K562 (cell line): ENCODE measurements around the gene ASCC3. TPM values are rescaled to one million over a fixed set of nuclear protein-coding genes. Genes with fewer than 3 reads are reported as not detected.

ENCODE experiments used
- ATAC-seq: fragments of 200-7000 bp; cut with Tn5 transposase; 3 replicates; pipeline ENCODE4 v1.9.1; 2020; ENCODE audit warnings: moderate library complexity
- BruUV-seq: library from RNA; stranded (reverse); fragments of 400-500 nt; replicated peaks from 2 replicates; lab custom pipeline; 2021; lab: Mats Ljungman, UMichigan
- CTCF ChIA-PET: fragments of 300-600 bp; formaldehyde crosslinking; extraction: SDS; loops from one replicate; lab custom pipeline; 2021; ENCODE audit warnings: low intra/inter-chr PET ratio; lab: Yijun Ruan, JAX
- POLR2A ChIA-PET: fragments of 300-600, 350-650 bp; sonication (Branson Sonifier 250); formaldehyde crosslinking; extraction: SDS; loops from one replicate; lab custom pipeline; 2021; ENCODE audit warnings: antibody characterized with exemption, inconsistent platforms; lab: Yijun Ruan, JAX
- DNase-seq, 4 experiments: peaks; one replicate each; pipeline versions ENCODE4 v3.0.0 to v3.0.0-alpha.2; 2011 to 2018; ENCODE audit warnings: low spot score in 3 of 4, mixed read lengths in 3 of 4; ENCODE audit errors: extremely low read depth in 1 of 4
- FAIRE-seq: peaks from 2 replicates; lab custom pipeline; 2011; peaks lifted over from hg19 to GRCh38; lab: Jason Lieb, UNC
- H2AFZ ChIP-seq: 2 replicates; pipeline ENCODE4 v1.6.0; 2011; ENCODE audit warnings: low read depth, low read length, control low read depth, inconsistent platforms
- H3K27ac ChIP-seq: fragments of 200-600 bp; 3 replicates; pipeline ENCODE4 v1.8.0; 2011; ENCODE audit warnings: low read depth, mild to moderate bottlenecking, control low read depth, inconsistent platforms, low read length, moderate library complexity, mixed read lengths; ENCODE audit errors: extremely low read depth
- H3K27me3 ChIP-seq, 2 experiments: fragments of 300-600 bp in 1 of 2; 2 replicates in 1 of 2; 3 replicates in 1 of 2; pipeline versions ENCODE4 v1.6.0 to v1.8.0; 2011; ENCODE audit warnings: inconsistent platforms in 2 of 2, low read length in 2 of 2, mild to moderate bottlenecking in 1 of 2, mixed read lengths in 1 of 2, moderate library complexity in 1 of 2; ENCODE audit not compliant: control insufficient read depth in 2 of 2, insufficient read depth in 2 of 2
- H3K36me3 ChIP-seq: fragments of 300-600 bp; 3 replicates; pipeline ENCODE4 v1.8.0; 2011; ENCODE audit warnings: mild to moderate bottlenecking, low read length, inconsistent platforms; ENCODE audit not compliant: control insufficient read depth, insufficient read depth
- H3K4me1 ChIP-seq, 2 experiments: fragments of 200-600 bp in 1 of 2; replicated peaks in 1 of 2; 2 replicates in 1 of 2; 3 replicates in 1 of 2; pipeline versions ENCODE4 v1.5.1 to v1.8.0; 2011; ENCODE audit warnings: inconsistent platforms in 2 of 2, low read length in 2 of 2, mild to moderate bottlenecking in 1 of 2, mixed read lengths in 1 of 2, moderate library complexity in 1 of 2; ENCODE audit not compliant: control insufficient read depth in 2 of 2, insufficient read depth in 2 of 2
- H3K4me2 ChIP-seq: 2 replicates; pipeline ENCODE4 v1.6.1; 2011; ENCODE audit warnings: low read length, control low read depth, inconsistent platforms, mixed read lengths; ENCODE audit not compliant: insufficient read depth
- H3K4me3 ChIP-seq: fragments of 200-600 bp; sonication (generic), shearing (Covaris generic); 2 replicates; pipeline ENCODE4 v1.5.1; 2016; ENCODE audit warnings: control low read depth, inconsistent platforms
- H3K79me2 ChIP-seq: fragments of 200-600 bp; 3 replicates; pipeline ENCODE4 v1.8.0; 2011; ENCODE audit warnings: low read length, inconsistent platforms; ENCODE audit not compliant: control insufficient read depth, insufficient read depth
- H3K9ac ChIP-seq, 2 experiments: 2 replicates each; pipeline versions ENCODE4 v1.6.0 to v1.6.1; 2011; ENCODE audit warnings: low read depth in 2 of 2, low read length in 2 of 2, control low read depth in 1 of 2, inconsistent platforms in 1 of 2, mild to moderate bottlenecking in 1 of 2, mixed read lengths in 1 of 2; ENCODE audit not compliant: insufficient read depth in 1 of 2
- H3K9me1 ChIP-seq: one replicate; pipeline ENCODE4 v1.6.0; 2011; ENCODE audit warnings: inconsistent platforms, mild to moderate bottlenecking, low read length, moderate library complexity; ENCODE audit not compliant: control insufficient read depth, insufficient read depth
- H3K9me3 ChIP-seq: replicated peaks from 2 replicates; pipeline ENCODE4 v1.5.1; 2011; ENCODE audit warnings: low read depth, low read length, inconsistent platforms; ENCODE audit not compliant: control insufficient read depth, insufficient read depth
- H4K20me1 ChIP-seq: replicated peaks from 2 replicates; pipeline ENCODE4 v1.6.1; 2011; ENCODE audit warnings: low read length, inconsistent platforms, mixed read lengths; ENCODE audit not compliant: control insufficient read depth, insufficient read depth
- BHLHE40 ChIP-seq: IDR thresholded peaks from 2 replicates; pipeline ENCODE4 v1.6.1; 2011; ENCODE audit warnings: low read length, improper control_type of control experiment
- FOS ChIP-seq: IDR thresholded peaks from 3 replicates; pipeline ENCODE4 v1.6.1; 2011; ENCODE audit not compliant: insufficient read length; ENCODE audit errors: extremely low read depth
- HNRNPH1 ChIP-seq: fragments of 200-400 bp; formaldehyde crosslinking; optimal IDR thresholded peaks from 2 replicates; pipeline ENCODE3; 2017; ENCODE audit warnings: low read depth, mild to moderate bottlenecking, low read length, moderate library complexity
- KLF13 ChIP-seq: fragments of 450-650 bp; IDR thresholded peaks from 2 replicates; pipeline ENCODE4 v1.6.1; 2016; ENCODE audit warnings: missing genetic modification characterization, low read depth, mild to moderate bottlenecking, missing compliant biosample characterization, moderate library complexity, borderline replicate concordance
- NEUROD1 ChIP-seq: fragments of 150-350 bp; IDR thresholded peaks from 2 replicates; pipeline ENCODE4 v1.6.1; 2014; ENCODE audit warnings: borderline replicate concordance, low read length, low read depth; ENCODE audit not compliant: partially characterized antibody
- RBM25 ChIP-seq: fragments of 200-400 bp; formaldehyde crosslinking; IDR thresholded peaks from 2 replicates; pipeline ENCODE4 v1.6.1; 2018; ENCODE audit warnings: low read length, low read depth, moderate library complexity; ENCODE audit not compliant: severe bottlenecking
- SAFB ChIP-seq: fragments of 200-400 bp; formaldehyde crosslinking; IDR thresholded peaks from 2 replicates; pipeline ENCODE4 v1.6.1; 2017; ENCODE audit warnings: low read depth, low read length, borderline replicate concordance
- SNRNP70 ChIP-seq: fragments of 200-400 bp; formaldehyde crosslinking; optimal IDR thresholded peaks from 2 replicates; pipeline ENCODE3; 2017; ENCODE audit warnings: low read depth, low read length
- whole genome bisulfite sequencing: fragments of 100-300 bp; shearing (Covaris generic); methylation state at CpG from one replicate; pipeline ENCODE4 v1.1.6; 2016; ENCODE audit warnings: low coverage, mixed read lengths; ENCODE audit not compliant: insufficient coverage; ENCODE audit errors: missing lambda C conversion rate; 5-methylcytosine and 5-hydroxymethylcytosine counted together
- in situ Hi-C: fragments of 300-500 bp; cut with MboI; formaldehyde crosslinking; loops from 4 replicates; pipeline ENCODE4 v1.15.0; 2018; ENCODE audit warnings: inconsistent platforms, mixed read lengths
- intact Hi-C: fragments of 100-400 bp; cut with micrococcal nuclease; formaldehyde crosslinking; loops from 2 replicates; pipeline ENCODE4 v1.14.2; 2022
- polyA plus RNA-seq, 8 experiments: library from polyadenylated mRNA; depleted of rRNA in 4 of 8; stranded (reverse) in 5 of 8; unstranded in 3 of 8; fragments of >200 nt; fragmentation: Nextera tagmentation in 2 of 8; fragmentation: Illumina TruSeq in 1 of 8; extraction: Ambion mirVana in 2 of 8; extraction: Trizol in 1 of 8; gene quantifications; 2 replicates each; pipeline versions ENCODE4 v1.2.1 to v1.2.3, GENCODE V29; 2011 to 2014; ENCODE audit warnings: inconsistent platforms in 1 of 8, missing spikeins in 1 of 8
- total RNA-seq, 7 experiments: library from RNA; depleted of rRNA in 6 of 7; stranded (reverse); fragments of >200 nt in 6 of 7; fragmentation: Illumina TruSeq in 2 of 7; extraction: Trizol in 2 of 7; gene quantifications; 2 replicates each; pipeline versions ENCODE4 v1.2.1 to v1.2.3, GENCODE V29; 2011 to 2021; ENCODE audit warnings: low replicate concordance in 1 of 7
- TF ChIP-seq, protein P1 (sequence below), 2 experiments: IDR thresholded peaks; 2 replicates each; pipeline ENCODE4 v1.6.1; 2012; ENCODE audit warnings: improper control_type of control experiment in 2 of 2, low read depth in 2 of 2, low read length in 2 of 2, borderline replicate concordance in 1 of 2
- TF ChIP-seq, protein P2 (sequence below): fragments of 450-650 bp; IDR thresholded peaks from 2 replicates; pipeline ENCODE4 v1.6.1; 2017; ENCODE audit warnings: antibody characterized with exemption, mild to moderate bottlenecking

ASCC3 gene
- total and polyA plus RNA-seq, 9 of the 15 experiments (the other 6 are each of a cell fraction or from before 2014, with no cell fraction given): 16.1 to 56.1 (median 33.9) TPM

DNA sequence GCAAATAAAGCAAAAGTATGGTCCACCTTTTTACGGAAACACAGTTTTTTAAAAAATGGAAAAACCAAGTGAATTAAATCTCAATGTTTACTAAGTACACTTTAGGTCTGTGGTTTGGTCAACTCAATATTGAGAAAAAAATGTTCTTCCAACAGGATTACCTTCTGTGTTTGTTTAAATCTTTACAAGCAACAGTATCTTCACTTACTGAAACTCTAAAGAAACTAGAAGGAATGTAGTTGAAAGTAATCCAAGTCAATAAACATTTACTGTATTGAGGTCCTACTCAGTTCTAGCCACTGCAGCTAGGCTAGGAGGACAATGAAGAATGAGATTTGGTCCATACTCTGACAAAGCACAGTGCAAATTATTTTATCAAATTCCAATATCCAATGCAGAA lies 80.1 kb downstream of the ASCC3 start (continued):
- TF ChIP-seq FOS: no peak
- no peak for TF ChIP-seq BHLHE40
- TF ChIP-seq SNRNP70: no peak
- TF ChIP-seq, protein P1, sequence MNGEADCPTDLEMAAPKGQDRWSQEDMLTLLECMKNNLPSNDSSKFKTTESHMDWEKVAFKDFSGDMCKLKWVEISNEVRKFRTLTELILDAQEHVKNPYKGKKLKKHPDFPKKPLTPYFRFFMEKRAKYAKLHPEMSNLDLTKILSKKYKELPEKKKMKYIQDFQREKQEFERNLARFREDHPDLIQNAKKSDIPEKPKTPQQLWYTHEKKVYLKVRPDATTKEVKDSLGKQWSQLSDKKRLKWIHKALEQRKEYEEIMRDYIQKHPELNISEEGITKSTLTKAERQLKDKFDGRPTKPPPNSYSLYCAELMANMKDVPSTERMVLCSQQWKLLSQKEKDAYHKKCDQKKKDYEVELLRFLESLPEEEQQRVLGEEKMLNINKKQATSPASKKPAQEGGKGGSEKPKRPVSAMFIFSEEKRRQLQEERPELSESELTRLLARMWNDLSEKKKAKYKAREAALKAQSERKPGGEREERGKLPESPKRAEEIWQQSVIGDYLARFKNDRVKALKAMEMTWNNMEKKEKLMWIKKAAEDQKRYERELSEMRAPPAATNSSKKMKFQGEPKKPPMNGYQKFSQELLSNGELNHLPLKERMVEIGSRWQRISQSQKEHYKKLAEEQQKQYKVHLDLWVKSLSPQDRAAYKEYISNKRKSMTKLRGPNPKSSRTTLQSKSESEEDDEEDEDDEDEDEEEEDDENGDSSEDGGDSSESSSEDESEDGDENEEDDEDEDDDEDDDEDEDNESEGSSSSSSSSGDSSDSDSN (IDR thresholded peaks at IDR 0.05; ENCODE audit: borderline replicate concordance in 1 of 2, low read depth in 2 of 2, low read length in 2 of 2): no peak
- no peak for TF ChIP-seq NEUROD1
- no peak for TF ChIP-seq SAFB
- no peak for TF ChIP-seq KLF13

DNA sequence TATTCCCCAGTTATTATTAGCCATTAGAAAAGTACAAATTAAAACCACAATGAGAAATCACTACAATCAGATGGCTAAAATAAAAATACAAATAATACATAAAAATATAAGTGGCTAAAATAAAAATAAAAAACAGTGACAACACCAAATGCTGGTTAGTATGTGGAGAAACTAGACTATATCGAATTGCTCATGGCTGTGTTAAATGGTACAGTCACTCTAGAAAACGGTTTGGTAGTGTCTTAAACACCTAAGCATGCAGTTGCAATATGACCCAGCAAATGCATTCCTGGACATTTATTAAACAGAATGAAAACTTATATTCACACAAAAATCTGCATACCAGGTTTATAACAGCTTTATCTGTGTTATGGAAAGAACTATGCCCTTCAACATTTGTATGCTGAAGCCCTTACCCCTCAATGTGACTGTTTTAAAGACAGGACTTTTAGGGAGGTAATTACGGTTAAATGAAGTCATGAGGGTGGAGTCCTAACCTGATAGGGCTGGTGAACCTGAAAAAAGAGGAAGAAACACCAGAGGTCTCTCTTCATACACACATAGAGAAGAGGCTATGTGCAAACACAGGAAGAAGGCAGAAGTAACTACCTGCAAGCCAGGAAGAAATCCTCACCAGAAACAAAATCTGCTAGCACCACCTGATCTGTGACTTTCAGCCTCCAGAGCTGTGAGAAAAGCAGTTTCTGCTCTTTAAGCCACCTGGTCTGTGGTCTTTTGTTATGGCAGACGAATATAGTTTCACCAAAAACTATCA lies 84.9 kb downstream of the ASCC3 start:
- no peak for FAIRE-seq
- CTCF ChIA-PET: no interaction called here
- BruUV-seq: no TSS peak
- WGBS: 63% methylated on average over 4 of the region's 4 CpGs
- no peak overlapping the region for H3K4me3 ChIP-seq
- peak in 2 of 4 experiments; percentile 5 to 11 for DNase-seq
- no peak overlapping the region for H3K27ac ChIP-seq
- no peaks in the 10 kb centered on the region for H4K20me1 ChIP-seq
- no peak overlapping the region for H3K4me2 ChIP-seq
- no peak overlapping the region for H2AFZ ChIP-seq
- POLR2A ChIA-PET: no interaction called here
- in situ Hi-C loops: no loop called here
- peaks cover 20% of the 10 kb centered on the region; the same call in 2 of the 3 replicates for H3K36me3 ChIP-seq
- H3K79me2 ChIP-seq: no peaks in the 10 kb centered on the region
- H3K4me1 ChIP-seq: no peaks in the 10 kb centered on the region
- H3K9me1 ChIP-seq: no peaks in the 10 kb centered on the region
- H3K9ac ChIP-seq: no peak overlapping the region
- intact Hi-C loops: no loop called here
- peak; percentile 88 for ATAC-seq
- H3K9me3 ChIP-seq: no peaks in the 10 kb centered on the region
- no peaks in the 10 kb centered on the region for H3K27me3 ChIP-seq
- TF ChIP-seq, protein P2, sequence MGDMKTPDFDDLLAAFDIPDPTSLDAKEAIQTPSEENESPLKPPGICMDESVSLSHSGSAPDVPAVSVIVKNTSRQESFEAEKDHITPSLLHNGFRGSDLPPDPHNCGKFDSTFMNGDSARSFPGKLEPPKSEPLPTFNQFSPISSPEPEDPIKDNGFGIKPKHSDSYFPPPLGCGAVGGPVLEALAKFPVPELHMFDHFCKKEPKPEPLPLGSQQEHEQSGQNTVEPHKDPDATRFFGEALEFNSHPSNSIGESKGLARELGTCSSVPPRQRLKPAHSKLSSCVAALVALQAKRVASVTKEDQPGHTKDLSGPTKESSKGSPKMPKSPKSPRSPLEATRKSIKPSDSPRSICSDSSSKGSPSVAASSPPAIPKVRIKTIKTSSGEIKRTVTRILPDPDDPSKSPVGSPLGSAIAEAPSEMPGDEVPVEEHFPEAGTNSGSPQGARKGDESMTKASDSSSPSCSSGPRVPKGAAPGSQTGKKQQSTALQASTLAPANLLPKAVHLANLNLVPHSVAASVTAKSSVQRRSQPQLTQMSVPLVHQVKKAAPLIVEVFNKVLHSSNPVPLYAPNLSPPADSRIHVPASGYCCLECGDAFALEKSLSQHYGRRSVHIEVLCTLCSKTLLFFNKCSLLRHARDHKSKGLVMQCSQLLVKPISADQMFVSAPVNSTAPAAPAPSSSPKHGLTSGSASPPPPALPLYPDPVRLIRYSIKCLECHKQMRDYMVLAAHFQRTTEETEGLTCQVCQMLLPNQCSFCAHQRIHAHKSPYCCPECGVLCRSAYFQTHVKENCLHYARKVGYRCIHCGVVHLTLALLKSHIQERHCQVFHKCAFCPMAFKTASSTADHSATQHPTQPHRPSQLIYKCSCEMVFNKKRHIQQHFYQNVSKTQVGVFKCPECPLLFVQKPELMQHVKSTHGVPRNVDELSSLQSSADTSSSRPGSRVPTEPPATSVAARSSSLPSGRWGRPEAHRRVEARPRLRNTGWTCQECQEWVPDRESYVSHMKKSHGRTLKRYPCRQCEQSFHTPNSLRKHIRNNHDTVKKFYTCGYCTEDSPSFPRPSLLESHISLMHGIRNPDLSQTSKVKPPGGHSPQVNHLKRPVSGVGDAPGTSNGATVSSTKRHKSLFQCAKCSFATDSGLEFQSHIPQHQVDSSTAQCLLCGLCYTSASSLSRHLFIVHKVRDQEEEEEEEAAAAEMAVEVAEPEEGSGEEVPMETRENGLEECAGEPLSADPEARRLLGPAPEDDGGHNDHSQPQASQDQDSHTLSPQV: no peak
- TF ChIP-seq HNRNPH1 (no peak), RBM25 (peak; percentile 92)
